Nephron (organoid): ENCODE results near the gene PLA2G4B.

Experiments used
- H3K27ac Mint-ChIP-seq, 3 experiments: 2 replicates each; pipeline ENCODE4 v1.8.0; 2020; ENCODE audit warnings: mixed read lengths in 3 of 3, mild to moderate bottlenecking in 2 of 3, moderate library complexity in 1 of 3
- H3K27me3 Mint-ChIP-seq: 2 replicates; pipeline ENCODE4 v1.8.0; 2021; ENCODE audit warnings: low read depth, mild to moderate bottlenecking, moderate library complexity, mixed read lengths
- H3K36me3 Mint-ChIP-seq: 2 replicates; pipeline ENCODE4 v1.8.0; 2020; ENCODE audit warnings: low read depth, mixed read lengths
- H3K4me1 Mint-ChIP-seq: 2 replicates; pipeline ENCODE4 v1.8.0; 2020; ENCODE audit warnings: mixed read lengths
- H3K4me3 Mint-ChIP-seq, 3 experiments: 2 replicates each; pipeline ENCODE4 v1.8.0; 2020; ENCODE audit warnings: mild to moderate bottlenecking in 3 of 3, mixed read lengths in 3 of 3, moderate library complexity in 2 of 3
- H3K9me3 Mint-ChIP-seq: 2 replicates; pipeline ENCODE4 v1.8.0; 2020; ENCODE audit warnings: mixed read lengths
- CTCF ChIP-seq, 3 experiments: fragments of 200-600 bp; sonication (generic); IDR thresholded peaks; one replicate each; pipeline ENCODE4 v1.5.0; 2021; ENCODE audit warnings: antibody characterized with exemption in 3 of 3; ENCODE audit not compliant: unreplicated experiment in 3 of 3

Gene PLA2G4B

DNA sequence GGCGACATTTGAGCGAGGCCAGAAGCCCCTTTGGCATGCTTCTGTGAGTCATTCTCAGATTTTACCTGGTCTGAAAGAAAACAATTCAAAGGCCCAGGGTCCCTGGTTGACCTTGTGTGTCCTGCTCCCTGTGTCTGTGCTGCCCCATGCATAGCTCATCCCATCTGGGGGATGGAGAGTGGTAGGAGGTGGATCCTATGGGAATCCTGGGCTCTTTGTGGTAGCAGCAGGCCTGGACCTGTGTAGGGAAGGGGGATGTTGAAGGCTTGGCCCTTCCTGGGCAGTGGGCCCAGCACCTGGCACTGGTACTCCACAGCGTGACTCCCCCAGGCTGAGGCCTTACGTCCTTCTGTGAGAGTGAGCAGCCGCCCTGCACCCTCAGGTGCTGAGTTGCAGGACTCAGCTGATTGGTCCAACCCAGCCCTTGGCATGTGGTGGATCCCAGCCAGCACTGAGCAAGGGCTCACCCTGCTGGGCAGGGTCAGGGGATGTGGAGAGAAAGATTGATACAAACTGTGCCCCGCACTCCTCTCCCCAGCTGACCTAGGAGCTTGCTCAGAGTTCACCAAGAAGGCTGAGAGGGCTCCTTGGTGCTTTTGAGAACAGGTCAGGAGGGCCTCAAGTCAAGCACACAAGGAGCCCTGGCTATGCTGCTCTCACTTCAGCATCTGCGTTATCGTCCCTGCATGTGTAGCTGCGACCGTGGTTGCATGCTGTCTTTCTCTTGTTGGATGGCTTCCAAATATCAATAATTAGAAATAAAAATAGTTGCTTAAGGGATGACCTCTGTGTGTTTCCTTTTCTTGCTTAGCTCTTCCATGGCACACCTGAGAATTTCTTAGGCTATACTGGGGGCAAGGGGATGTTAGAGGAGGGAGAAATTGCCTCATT, 32.1 kb upstream of the PLA2G4B start:
- Mint-ChIP-seq H3K36me3 (peaks cover under 1% of the 10 kb centered on the region), H3K4me1 (peaks cover 6% of the 10 kb centered on the region), H3K27ac (no peak overlapping the region), H3K9me3 (no peaks in the 10 kb centered on the region), H3K4me3 (no peak overlapping the region), H3K27me3 (no peaks in the 10 kb centered on the region)
- TF ChIP-seq CTCF (IDR thresholded peaks at IDR 0.05; ENCODE audit: unreplicated experiment in 3 of 3), result no peak

DNA sequence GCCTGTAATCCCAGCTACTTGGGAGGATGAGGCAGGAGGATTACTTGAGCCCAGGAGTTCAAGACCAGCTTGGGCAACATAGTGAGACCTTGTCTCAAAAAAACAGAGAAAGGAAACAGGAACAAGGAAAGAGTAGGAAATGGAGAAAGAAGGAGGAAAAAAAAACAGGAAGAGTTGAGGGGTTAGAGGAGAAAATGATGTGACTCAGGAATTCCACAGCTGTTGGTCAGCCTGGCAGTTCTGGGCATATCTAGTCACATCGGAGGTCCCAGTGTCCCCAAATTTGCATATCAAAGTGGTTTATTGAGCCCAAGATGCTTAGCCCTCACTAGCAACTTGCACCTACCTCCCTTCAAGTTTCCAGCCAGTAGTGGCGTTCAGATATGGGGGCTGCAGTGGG, 29.5 kb upstream of the PLA2G4B start:
- Mint-ChIP-seq H3K27ac (no peak overlapping the region), H3K27me3 (no peaks in the 10 kb centered on the region), H3K36me3 (no peaks in the 10 kb centered on the region), H3K4me3 (no peak overlapping the region), H3K4me1 (peaks cover 6% of the 10 kb centered on the region), H3K9me3 (no peaks in the 10 kb centered on the region)
- TF ChIP-seq CTCF (IDR thresholded peaks at IDR 0.05; ENCODE audit: unreplicated experiment in 3 of 3), result no peak

GRCh38 chr15:41809526-41810220, 29.0 kb upstream of the PLA2G4B start:
- Mint-ChIP-seq H3K27ac (no peak overlapping the region), H3K4me1 (peaks cover 3% of the 10 kb centered on the region), H3K27me3 (no peaks in the 10 kb centered on the region), H3K9me3 (no peaks in the 10 kb centered on the region), H3K36me3 (no peaks in the 10 kb centered on the region), H3K4me3 (no peak overlapping the region)
- no peak for TF ChIP-seq CTCF (IDR thresholded peaks at IDR 0.05; ENCODE audit: unreplicated experiment in 3 of 3)

- H3K27ac Mint-ChIP-seq, result no peak overlapping the region
- H3K27me3 Mint-ChIP-seq, result no peaks in the 10 kb centered on the region
- H3K9me3 Mint-ChIP-seq, result no peaks in the 10 kb centered on the region
- no peaks in the 10 kb centered on the region for H3K36me3 Mint-ChIP-seq
- TF ChIP-seq CTCF (IDR thresholded peaks at IDR 0.05; ENCODE audit: unreplicated experiment in 3 of 3), result no peak
- H3K4me1 Mint-ChIP-seq, result no peaks in the 10 kb centered on the region
- no peak overlapping the region for H3K4me3 Mint-ChIP-seq
Measured at GRCh38 chr15:41810651-41811431, 27.8 kb upstream of the PLA2G4B start.

DNA sequence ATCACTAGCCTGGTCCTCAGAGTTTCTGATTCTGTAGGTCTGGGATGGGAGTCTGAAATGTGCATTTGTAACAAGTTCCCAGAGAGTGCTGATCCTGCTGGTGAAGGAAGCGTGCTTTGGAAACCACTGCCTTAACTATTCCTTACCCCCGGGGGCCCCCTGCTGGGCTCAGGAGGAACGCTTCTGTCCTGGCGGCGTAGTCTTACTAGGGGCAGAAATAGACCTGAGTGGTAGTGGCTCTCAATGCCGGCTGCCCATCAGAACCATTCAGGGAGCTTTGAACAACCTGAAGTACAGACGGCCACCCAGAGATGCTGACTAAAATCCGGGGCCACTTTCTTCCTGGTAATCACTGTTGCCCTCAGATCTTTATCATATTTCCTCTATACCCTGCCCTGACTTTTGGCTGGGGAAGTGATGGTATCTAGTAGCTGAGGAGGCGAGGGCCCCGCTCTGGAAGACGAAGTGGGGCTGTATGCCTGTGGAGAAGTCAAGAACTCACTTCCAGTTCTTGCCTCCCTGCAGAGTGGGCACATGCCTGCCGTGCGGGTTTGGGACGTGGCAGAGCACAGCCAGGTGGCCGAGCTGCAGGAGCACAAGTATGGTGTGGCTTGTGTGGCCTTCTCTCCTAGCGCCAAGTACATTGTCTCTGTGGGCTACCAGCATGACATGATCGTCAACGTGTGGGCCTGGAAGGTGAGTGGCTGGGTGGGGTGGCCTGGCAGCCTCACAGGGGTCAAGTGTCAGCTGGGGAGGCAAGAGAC, 27.0 kb upstream of the PLA2G4B start:
- Mint-ChIP-seq H3K4me1 (no peaks in the 10 kb centered on the region), H3K4me3 (no peak overlapping the region)

More for the DNA sequence above, 27.0 kb upstream of the PLA2G4B start:
- peak; percentile 84 to 89 (median 87) for TF ChIP-seq CTCF (IDR thresholded peaks at IDR 0.05; ENCODE audit: unreplicated experiment in 3 of 3)
- H3K27me3 Mint-ChIP-seq, result no peaks in the 10 kb centered on the region
- peaks cover 4% of the 10 kb centered on the region for H3K36me3 Mint-ChIP-seq
- H3K27ac Mint-ChIP-seq, result no peak overlapping the region
- no peaks in the 10 kb centered on the region for H3K9me3 Mint-ChIP-seq
